H1 (cell line): Measurements from ENCODE around the gene STXBP6.

Source experiments
- CHD2 ChIP-seq: IDR thresholded peaks from 2 replicates; pipeline ENCODE4 v1.6.1; 2012; ENCODE audit warnings: low read length, improper control_type of control experiment
- EP300 ChIP-seq, 2 experiments: IDR thresholded peaks; 1 replicate in 1 of 2; 2 replicates in 1 of 2; pipeline ENCODE4 v1.6.1; 2011 to 2012; ENCODE audit warnings: low read depth in 2 of 2, low read length in 2 of 2, mild to moderate bottlenecking in 2 of 2, borderline replicate concordance in 1 of 2, inconsistent platforms in 1 of 2, moderate library complexity in 1 of 2
- EZH2 ChIP-seq: fragments of 200-600 bp; sonication (generic); IDR thresholded peaks from 2 replicates; pipeline ENCODE4 v1.7.1; 2012; ENCODE audit warnings: low read depth, mild to moderate bottlenecking, moderate library complexity, low read length, inconsistent platforms; ENCODE audit not compliant: severe bottlenecking
- POLR2AphosphoS5 ChIP-seq: IDR thresholded peaks from 2 replicates; pipeline ENCODE4 v1.6.1; 2011; ENCODE audit warnings: low read depth, low read length
- RXRA ChIP-seq: IDR thresholded peaks from 2 replicates; pipeline ENCODE4 v1.6.1; 2011; ENCODE audit warnings: low read depth, mild to moderate bottlenecking, low read length, moderate library complexity; ENCODE audit not compliant: insufficient read depth
- SIN3A ChIP-seq, 2 experiments: IDR thresholded peaks in 1 of 2; conservative IDR thresholded peaks in 1 of 2; 2 replicates each; pipeline ENCODE4 v1.6.1; 2011 to 2012; ENCODE audit warnings: low read length in 2 of 2, improper control_type of control experiment in 1 of 2, low read depth in 1 of 2, mild to moderate bottlenecking in 1 of 2
- SUZ12 ChIP-seq: fragments of 200-600 bp; sonication (generic); IDR thresholded peaks from 2 replicates; pipeline ENCODE4 v1.6.1; 2012; ENCODE audit warnings: mild to moderate bottlenecking, inconsistent platforms, low read length, moderate library complexity, mixed read lengths
- TF ChIP-seq, protein P1 (sequence below), 3 experiments: IDR thresholded peaks; 1 replicate in 2 of 3; 2 replicates in 1 of 3; pipeline versions ENCODE4 v1.5.1 to v1.6.1; 2011; ENCODE audit warnings: low read length in 3 of 3, mild to moderate bottlenecking in 3 of 3, inconsistent platforms in 2 of 3, low read depth in 1 of 3, moderate library complexity in 1 of 3; ENCODE audit not compliant: insufficient read depth in 1 of 3; ENCODE audit errors: control extremely low read depth in 1 of 3
- TF ChIP-seq, protein P2 (sequence below): IDR thresholded peaks from 2 replicates; pipeline ENCODE4 v1.6.1; 2012; ENCODE audit warnings: inconsistent platforms
- TF ChIP-seq, protein P3 (sequence below): IDR thresholded peaks from 2 replicates; pipeline ENCODE4 v1.6.1; 2011; ENCODE audit warnings: low read depth, mild to moderate bottlenecking, low read length; ENCODE audit not compliant: insufficient read depth

DNA sequence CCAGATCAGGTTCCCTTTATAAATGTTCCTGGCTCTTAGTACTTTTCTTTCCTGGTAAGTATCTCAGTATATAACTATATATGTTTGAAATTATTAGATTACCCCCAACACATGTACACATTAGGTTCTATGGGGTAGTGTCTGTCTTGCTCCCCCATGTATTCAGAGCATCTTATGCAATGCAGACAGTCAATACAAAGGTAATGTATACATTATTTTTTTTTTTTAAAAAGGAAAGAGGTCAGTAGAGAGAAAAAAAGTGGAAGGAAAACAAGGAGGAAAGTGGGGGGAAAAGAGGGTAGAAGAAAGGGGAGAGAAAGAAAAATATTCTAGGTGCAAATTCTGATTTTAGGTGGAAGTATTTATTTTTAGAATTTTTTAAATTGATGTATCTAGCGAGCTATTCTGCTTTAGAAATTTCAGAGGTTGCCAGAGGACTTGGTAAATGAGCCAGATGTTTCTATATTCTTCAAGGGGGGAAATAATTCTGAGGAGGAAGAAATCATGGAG lies 157.9 kb downstream of the STXBP6 start:
- TF ChIP-seq, protein P1, sequence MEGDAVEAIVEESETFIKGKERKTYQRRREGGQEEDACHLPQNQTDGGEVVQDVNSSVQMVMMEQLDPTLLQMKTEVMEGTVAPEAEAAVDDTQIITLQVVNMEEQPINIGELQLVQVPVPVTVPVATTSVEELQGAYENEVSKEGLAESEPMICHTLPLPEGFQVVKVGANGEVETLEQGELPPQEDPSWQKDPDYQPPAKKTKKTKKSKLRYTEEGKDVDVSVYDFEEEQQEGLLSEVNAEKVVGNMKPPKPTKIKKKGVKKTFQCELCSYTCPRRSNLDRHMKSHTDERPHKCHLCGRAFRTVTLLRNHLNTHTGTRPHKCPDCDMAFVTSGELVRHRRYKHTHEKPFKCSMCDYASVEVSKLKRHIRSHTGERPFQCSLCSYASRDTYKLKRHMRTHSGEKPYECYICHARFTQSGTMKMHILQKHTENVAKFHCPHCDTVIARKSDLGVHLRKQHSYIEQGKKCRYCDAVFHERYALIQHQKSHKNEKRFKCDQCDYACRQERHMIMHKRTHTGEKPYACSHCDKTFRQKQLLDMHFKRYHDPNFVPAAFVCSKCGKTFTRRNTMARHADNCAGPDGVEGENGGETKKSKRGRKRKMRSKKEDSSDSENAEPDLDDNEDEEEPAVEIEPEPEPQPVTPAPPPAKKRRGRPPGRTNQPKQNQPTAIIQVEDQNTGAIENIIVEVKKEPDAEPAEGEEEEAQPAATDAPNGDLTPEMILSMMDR (IDR thresholded peaks at IDR 0.05; ENCODE audit: control extremely low read depth in 1 of 3, insufficient read depth in 1 of 3, low read depth in 1 of 3, low read length in 3 of 3) = no peak
- no peak for TF ChIP-seq EZH2
- TF ChIP-seq POLR2AphosphoS5 = no peak
- TF ChIP-seq CHD2 = no peak
- no peak for TF ChIP-seq SIN3A (conservative IDR thresholded peaks at IDR 0.05 in 1 of 2, IDR thresholded peaks at IDR 0.05 in 1 of 2; ENCODE audit: low read depth in 1 of 2, low read length in 2 of 2)
- no peak for TF ChIP-seq SUZ12
- TF ChIP-seq, protein P2, sequence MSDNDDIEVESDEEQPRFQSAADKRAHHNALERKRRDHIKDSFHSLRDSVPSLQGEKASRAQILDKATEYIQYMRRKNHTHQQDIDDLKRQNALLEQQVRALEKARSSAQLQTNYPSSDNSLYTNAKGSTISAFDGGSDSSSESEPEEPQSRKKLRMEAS = no peak
- TF ChIP-seq, protein P3, sequence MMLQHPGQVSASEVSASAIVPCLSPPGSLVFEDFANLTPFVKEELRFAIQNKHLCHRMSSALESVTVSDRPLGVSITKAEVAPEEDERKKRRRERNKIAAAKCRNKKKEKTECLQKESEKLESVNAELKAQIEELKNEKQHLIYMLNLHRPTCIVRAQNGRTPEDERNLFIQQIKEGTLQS = no peak
- TF ChIP-seq RXRA = no peak
- TF ChIP-seq EP300 (IDR thresholded peaks at IDR 0.05; ENCODE audit: borderline replicate concordance in 1 of 2, low read depth in 2 of 2, low read length in 2 of 2) = no peak
